ENCODE measurements around the gene MRPL42. TPM values are rescaled to one million over a fixed set of nuclear protein-coding genes. Genes with fewer than 3 reads are reported as not detected.

The MRPL42 gene
- total and polyA plus RNA-seq, 11 donors, result 23.0 to 53.0 (median 46.2) TPM

- no peaks in the 10 kb centered on the region for H3K27me3 ChIP-seq
- peaks cover 0 to 12% (median 1%) of the 10 kb centered on the region in 12 donors for H3K4me1 ChIP-seq
- intact Hi-C loops (cut with DNase I), result loop anchor here in 1 of 10 donors (5.0 kb wide), 1 partner anchor 581 kb away; no protein-coding TSS in a partner anchor
- WGBS, 4 donors, result 47 to 68% (median 59%) methylated on average over 6 of the region's 6 CpGs
- no peaks in the 10 kb centered on the region for H3K9me3 ChIP-seq
- peak in 1 of 4 donors; percentile 53 for ATAC-seq
- H3K27ac ChIP-seq, result no peak overlapping the region
- no peak overlapping the region for H3K4me3 ChIP-seq
- DNase-seq, result peak in 2 of 5 donors; percentile 27 to 29
- no peaks in the 10 kb centered on the region for H3K36me3 ChIP-seq
- TF ChIP-seq POLR2A (IDR thresholded peaks at IDR 0.05) (no peak), CTCF (IDR thresholded peaks at IDR 0.05) (no peak)
Measured at GRCh38 chr12:93521225-93522080, 54.1 kb downstream of the MRPL42 start.

- TF ChIP-seq CTCF (IDR thresholded peaks at IDR 0.05), result no peak
- TF ChIP-seq POLR2A (IDR thresholded peaks at IDR 0.05), result no peak
- Histone ChIP-seq H3K36me3 (no peaks in the 10 kb centered on the region), H3K4me3 (no peak overlapping the region), H3K27me3 (no peaks in the 10 kb centered on the region), H3K27ac (no peak overlapping the region), H3K9me3 (no peaks in the 10 kb centered on the region), H3K4me1 (peaks cover 0 to 12% (median 1%) of the 10 kb centered on the region in 12 donors)
- WGBS, 4 donors, result 82 to 85% (median 83%) methylated on average over 9 to 10 of the region's 10 CpGs
- DNase-seq (no peak), ATAC-seq (no peak)
- intact Hi-C loops (cut with DNase I), result loop anchor here in 1 of 10 donors (5.0 kb wide), 1 partner anchor 578 kb away; no protein-coding TSS in a partner anchor
Measured at GRCh38 chr12:93524386-93525133, 57.2 kb downstream of the MRPL42 start.

GRCh38 chr12:93526786-93527428, 59.6 kb downstream of the MRPL42 start:
- WGBS, 4 donors, result 49 to 79% (median 68%) methylated on average over 4 of the region's 4 CpGs
- Histone ChIP-seq H3K4me3 (no peak overlapping the region), H3K36me3 (no peaks in the 10 kb centered on the region), H3K9me3 (no peaks in the 10 kb centered on the region), H3K27ac (no peak overlapping the region), H3K4me1 (peaks cover 0 to 3% (median 0%) of the 10 kb centered on the region in 12 donors), H3K27me3 (no peaks in the 10 kb centered on the region)
- TF ChIP-seq POLR2A (IDR thresholded peaks at IDR 0.05) (no peak), CTCF (IDR thresholded peaks at IDR 0.05) (no peak)
- DNase-seq (no peak), ATAC-seq (no peak)
- intact Hi-C loops (cut with DNase I), result no loop called here

Measured in heart left ventricle (tissue), 16 donors.